GM12874 (cell line): ENCODE measurements around the gene CCDC91.

Experiments used
- TF ChIP-seq, protein P1 (sequence below): IDR thresholded peaks from 2 replicates; pipeline ENCODE4 v1.5.1; 2011; ENCODE audit warnings: low read depth, mild to moderate bottlenecking, control low read depth, low read length, moderate library complexity; ENCODE audit not compliant: insufficient read depth

Gene CCDC91

DNA sequence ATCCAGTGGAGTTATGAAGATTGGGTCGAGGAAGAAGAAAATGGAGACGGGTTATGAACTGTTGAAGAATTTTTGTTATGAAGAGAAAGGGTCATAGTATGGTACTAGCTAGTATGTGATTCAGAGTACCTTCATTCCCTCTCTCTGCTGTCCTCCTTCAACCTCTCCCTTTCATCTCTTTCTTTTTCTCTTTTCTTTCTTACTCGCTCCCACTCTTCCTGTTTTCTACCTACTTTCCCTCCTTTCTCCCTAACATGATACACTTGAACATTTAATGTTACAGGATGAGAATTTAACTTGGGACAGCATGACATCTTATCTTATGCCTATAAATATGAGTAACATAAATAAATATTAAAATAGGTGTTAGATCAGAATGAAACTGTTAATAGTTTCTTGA is 112.9 kb downstream of the CCDC91 start:
- TF ChIP-seq, protein P1, sequence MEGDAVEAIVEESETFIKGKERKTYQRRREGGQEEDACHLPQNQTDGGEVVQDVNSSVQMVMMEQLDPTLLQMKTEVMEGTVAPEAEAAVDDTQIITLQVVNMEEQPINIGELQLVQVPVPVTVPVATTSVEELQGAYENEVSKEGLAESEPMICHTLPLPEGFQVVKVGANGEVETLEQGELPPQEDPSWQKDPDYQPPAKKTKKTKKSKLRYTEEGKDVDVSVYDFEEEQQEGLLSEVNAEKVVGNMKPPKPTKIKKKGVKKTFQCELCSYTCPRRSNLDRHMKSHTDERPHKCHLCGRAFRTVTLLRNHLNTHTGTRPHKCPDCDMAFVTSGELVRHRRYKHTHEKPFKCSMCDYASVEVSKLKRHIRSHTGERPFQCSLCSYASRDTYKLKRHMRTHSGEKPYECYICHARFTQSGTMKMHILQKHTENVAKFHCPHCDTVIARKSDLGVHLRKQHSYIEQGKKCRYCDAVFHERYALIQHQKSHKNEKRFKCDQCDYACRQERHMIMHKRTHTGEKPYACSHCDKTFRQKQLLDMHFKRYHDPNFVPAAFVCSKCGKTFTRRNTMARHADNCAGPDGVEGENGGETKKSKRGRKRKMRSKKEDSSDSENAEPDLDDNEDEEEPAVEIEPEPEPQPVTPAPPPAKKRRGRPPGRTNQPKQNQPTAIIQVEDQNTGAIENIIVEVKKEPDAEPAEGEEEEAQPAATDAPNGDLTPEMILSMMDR: no peak

DNA sequence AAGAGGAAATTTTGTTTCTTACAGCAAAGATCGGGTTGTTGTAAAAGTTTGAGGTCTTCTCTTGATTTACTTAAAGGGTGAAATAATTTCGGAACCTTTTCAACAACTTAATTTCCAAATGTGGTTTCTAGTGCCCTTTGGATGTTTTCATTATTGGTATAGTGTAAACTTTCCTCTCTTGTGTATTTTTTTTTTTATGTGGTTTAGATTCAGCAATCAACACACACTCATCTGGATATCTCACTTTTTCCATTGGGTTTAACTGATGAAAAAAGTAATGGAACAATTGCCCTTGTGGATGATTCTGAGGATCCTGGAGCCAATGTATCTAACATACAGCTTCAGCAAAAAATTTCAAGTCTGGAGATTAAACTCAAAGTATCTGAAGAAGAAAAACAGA is 116.3 kb downstream of the CCDC91 start:
- TF ChIP-seq, protein P1: no peak

DNA sequence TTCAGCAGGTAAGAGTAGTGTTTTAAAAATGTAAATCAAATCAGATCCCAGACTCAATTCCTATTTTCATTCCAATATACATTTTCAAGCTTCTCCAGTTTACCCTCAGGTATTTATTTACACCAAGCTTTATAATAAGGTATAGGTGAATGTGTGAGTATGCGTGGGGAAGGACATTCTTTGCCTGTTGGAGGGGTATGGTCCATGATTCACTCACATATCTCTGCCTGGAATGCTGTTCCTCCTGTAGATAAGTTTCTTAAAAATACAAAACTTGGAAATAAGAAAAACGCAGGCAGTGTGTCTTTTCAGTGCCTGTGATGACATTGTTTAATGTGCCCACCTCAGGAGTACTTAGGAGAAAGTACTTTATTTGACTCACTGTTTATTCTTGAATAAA is 118.6 kb downstream of the CCDC91 start:
- TF ChIP-seq, protein P1: no peak

DNA sequence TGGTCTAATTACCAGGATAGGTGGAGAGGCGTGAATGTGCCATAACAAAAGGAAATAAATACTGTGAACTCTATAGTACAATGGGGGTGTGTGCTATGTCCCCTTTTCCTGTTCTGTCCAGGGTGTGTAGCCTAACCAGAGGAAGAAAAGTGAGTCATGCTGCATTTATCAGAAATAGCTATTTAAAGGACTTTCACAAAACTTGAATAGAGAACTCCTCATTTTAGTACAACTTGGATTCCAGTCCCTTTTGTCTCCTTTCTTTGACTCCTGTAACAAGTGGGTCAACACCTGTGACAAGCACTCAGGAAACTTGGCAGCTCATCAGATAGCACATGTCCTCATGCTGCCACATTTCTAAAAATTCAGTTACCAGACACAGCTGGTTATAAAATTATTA is 123.4 kb downstream of the CCDC91 start:
- TF ChIP-seq, protein P1: no peak

DNA sequence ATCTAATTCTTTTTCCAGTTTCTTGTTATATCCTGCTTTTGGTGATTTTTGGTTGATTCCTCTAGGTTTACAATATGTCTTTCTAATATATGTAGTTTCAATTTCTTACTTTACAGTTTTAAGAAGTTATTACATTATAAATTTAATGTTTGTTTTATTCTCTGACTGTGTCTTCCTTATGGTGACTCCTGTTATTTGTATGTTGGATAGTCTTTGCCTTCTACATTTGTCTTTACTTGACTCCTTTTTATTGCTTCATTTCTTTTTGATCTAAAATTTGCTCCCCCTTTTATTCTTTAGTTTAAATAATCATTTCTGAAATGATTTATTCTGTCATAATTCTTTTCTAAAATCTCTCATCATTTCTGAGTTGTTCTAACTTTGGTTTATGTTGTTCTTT is 125.8 kb downstream of the CCDC91 start:
- TF ChIP-seq, protein P1: no peak

DNA sequence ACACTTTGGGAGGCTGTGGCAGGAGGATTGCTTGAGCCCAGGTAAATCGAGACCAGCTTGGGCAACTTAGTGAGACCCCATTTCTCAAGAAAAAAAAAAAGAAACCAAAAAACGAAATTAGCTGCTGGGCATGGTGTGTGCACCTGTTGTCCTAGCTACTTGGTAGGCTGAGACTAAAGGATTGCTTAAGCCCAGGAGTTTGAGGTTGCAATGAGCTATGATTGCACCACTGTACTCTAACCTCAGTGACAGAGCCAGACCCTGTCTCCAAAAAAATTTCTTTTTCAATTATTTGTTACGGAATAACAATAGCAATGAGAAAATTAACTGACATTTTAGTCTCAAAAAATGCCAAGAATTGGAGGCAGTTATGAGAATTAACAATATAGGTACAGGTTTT is 128.0 kb downstream of the CCDC91 start:
- TF ChIP-seq, protein P1: no peak

DNA sequence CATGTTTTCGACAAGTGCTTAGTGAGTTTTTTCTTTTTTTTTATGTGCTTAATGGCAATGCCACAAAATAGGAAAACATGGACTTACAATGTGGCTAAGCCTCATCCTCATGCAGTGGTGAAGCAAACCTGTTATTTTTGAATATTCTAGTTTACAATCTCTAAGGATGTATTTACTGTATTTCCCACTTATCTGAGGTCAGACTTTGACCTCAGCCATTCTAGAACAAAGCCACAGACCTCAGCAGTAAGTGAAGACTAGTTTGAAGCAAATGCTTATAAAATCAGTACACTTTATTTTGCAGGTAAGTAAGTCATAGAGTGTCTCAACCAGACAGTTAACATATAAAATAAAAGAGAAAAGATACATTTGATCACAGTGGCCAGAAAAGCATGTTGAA is 130.1 kb downstream of the CCDC91 start:
- TF ChIP-seq, protein P1: no peak

DNA sequence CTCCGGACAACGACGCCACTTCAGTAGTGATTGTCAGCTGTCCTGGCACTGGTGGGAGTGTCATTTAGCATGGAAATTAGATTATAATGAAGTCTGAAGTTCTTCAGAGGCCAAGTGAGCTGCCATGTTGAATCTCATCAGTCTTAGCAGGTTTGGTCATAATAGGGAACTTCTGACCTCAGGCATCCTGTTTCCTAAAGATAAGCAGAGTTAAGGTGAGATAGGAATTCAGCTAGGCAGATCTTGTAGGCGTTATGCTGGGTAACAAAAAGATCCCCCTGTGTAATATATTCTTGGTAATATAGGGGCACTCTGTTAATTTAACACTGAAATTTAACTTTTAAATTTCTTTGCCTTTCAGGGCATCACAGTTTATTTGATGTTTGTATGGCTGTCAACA is 137.5 kb downstream of the CCDC91 start:
- TF ChIP-seq, protein P1: no peak
